Nucleus accumbens (tissue), 56 donors: ENCODE data around the gene AGO3.
A peak's percentile ranks its signal among the peaks of the same experiment; 100 is the strongest.

Experiments used
- DNase-seq, 56 donors: peaks; one replicate each; lab custom pipeline; 2025; lab: John Stamatoyannopoulos, UW

AGO3 gene

GRCh38 chr1:36116901-36117300 is 186.0 kb downstream of the AGO3 start:
- DNase-seq, result peak in 1 of 56 donors; percentile 31

GRCh38 chr1:36118447-36119204 is 187.7 kb downstream of the AGO3 start:
- no peak for DNase-seq

GRCh38 chr1:36119456-36119855 is 188.6 kb downstream of the AGO3 start:
- DNase-seq, result no peak
